ENCODE data around the gene HPS5. TPM values are rescaled to one million over a fixed set of nuclear protein-coding genes. Genes with fewer than 3 reads are reported as not detected.
"Not testable (repeated sequence)": the region's sequence is repeated elsewhere in the genome, so short reads cannot be mapped to it uniquely, and the experiment has no call there.

HPS5 gene
- total RNA-seq, 1 experiment from 2014 or later: 18.9 TPM

DNA sequence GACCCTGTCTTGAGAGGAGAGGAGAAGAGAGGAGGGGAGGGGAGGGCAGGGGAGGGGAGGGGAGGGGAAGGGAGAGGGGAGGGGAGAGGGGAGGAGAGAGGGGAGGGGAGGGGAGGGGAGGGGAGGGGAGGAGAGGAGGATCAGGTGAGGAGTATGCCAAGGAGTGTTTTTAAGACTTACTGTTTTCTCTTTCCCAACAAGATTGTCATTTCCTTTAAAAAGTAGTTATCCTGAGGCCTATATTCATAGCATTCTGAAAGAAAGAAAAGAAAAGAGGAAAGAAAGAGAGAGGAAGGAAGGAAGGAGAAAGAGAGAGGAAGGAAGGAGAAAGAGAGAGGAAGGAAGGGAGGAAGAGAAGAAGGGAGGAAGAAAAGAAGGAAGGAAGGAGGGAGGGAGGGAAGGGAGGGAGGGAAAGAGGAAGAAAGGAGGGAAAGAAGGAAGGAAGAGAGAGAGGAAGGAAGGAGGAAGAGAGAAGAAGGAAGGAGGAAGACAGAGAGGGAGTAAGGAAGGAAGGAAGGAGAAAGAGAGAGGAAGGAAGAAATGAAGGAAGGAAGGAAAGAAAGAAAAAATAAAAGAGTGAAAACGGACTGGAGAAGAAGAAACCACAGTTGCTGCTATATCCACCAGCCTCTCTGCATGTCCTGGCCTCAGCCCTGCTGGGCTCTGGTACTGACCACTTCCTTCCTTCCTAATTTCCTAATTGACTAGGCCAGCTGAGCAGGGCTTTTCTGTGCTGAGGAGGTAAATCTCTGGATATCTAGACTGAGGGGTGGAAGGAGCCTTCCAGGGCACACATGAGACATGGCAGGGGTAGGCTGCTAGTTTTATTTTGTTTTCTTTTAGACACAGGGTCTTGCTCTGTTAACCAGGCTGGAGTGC, 57.0 kb downstream of the HPS5 start:
- no peaks in the 10 kb centered on the region for H3K36me3 ChIP-seq (ENCODE audit: insufficient read depth, low read length, poor library complexity, severe bottlenecking)
- intact Hi-C loops (cut with micrococcal nuclease; ENCODE audit: unreplicated experiment): no loop called here
- no peaks in the 10 kb centered on the region for H3K4me1 ChIP-seq (ENCODE audit: insufficient read depth, low read length, poor library complexity, severe bottlenecking)
- H3K27me3 ChIP-seq (replicated peaks; ENCODE audit: insufficient read depth, low read depth, low read length, poor library complexity): no peaks in the 10 kb centered on the region
- H3K9me3 ChIP-seq (ENCODE audit: low read depth, low read length, poor library complexity, severe bottlenecking): no peaks in the 10 kb centered on the region
- no peak for TF ChIP-seq EZH2 (IDR thresholded peaks at IDR 0.05; ENCODE audit: borderline replicate concordance, low read depth, low read length, poor library complexity, severe bottlenecking)
- TF ChIP-seq, protein P1, sequence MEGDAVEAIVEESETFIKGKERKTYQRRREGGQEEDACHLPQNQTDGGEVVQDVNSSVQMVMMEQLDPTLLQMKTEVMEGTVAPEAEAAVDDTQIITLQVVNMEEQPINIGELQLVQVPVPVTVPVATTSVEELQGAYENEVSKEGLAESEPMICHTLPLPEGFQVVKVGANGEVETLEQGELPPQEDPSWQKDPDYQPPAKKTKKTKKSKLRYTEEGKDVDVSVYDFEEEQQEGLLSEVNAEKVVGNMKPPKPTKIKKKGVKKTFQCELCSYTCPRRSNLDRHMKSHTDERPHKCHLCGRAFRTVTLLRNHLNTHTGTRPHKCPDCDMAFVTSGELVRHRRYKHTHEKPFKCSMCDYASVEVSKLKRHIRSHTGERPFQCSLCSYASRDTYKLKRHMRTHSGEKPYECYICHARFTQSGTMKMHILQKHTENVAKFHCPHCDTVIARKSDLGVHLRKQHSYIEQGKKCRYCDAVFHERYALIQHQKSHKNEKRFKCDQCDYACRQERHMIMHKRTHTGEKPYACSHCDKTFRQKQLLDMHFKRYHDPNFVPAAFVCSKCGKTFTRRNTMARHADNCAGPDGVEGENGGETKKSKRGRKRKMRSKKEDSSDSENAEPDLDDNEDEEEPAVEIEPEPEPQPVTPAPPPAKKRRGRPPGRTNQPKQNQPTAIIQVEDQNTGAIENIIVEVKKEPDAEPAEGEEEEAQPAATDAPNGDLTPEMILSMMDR (conservative IDR thresholded peaks at IDR 0.05; ENCODE audit: low read depth, low read length): no peak
- H3K4me3 ChIP-seq (ENCODE audit: low read depth, low read length, poor library complexity, severe bottlenecking): no peak overlapping the region
- H3K27ac ChIP-seq (ENCODE audit: low read depth, low read length, poor library complexity, severe bottlenecking): no peak overlapping the region
- no peak for DNase-seq (ENCODE audit: low spot score)
- ChIA-PET CTCF (no interaction called here), POLR2A (ENCODE audit: low non-redundant PET) (interaction anchor here (0.6 kb wide), 1 partner anchor 162 kb away, joined by 5 read pairs; no protein-coding TSS in a partner anchor)
- no TSS peak for BruUV-seq (replicated peaks)

DNA sequence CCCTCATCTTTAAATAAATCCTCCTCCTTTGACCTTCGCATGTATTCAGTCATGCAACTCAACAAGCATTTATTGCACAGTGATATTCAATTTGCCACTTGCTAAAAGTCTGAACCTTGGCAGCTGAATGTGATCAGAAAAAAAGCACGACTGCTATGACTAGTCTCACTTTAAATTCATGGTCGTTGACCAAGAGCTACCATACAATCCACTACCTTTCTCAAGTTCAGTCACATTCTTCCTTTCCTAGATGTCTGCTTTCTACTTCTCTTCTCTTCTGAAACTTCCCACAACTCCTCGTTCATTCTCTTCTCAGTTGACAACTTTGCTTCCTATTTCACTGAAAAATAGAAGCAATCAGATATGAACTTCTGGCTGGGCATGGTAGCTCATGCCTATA, 57.9 kb downstream of the HPS5 start:
- Histone ChIP-seq H3K27ac (ENCODE audit: low read depth, low read length, poor library complexity, severe bottlenecking) (no peak overlapping the region), H3K4me3 (ENCODE audit: low read depth, low read length, poor library complexity, severe bottlenecking) (no peak overlapping the region), H3K36me3 (ENCODE audit: insufficient read depth, low read length, poor library complexity, severe bottlenecking) (no peaks in the 10 kb centered on the region), H3K4me1 (ENCODE audit: insufficient read depth, low read length, poor library complexity, severe bottlenecking) (no peaks in the 10 kb centered on the region), H3K27me3 (replicated peaks; ENCODE audit: insufficient read depth, low read depth, low read length, poor library complexity) (no peaks in the 10 kb centered on the region), H3K9me3 (ENCODE audit: low read depth, low read length, poor library complexity, severe bottlenecking) (no peaks in the 10 kb centered on the region)
- POLR2A ChIA-PET (ENCODE audit: low non-redundant PET): no interaction called here
- BruUV-seq (replicated peaks): no TSS peak
- intact Hi-C loops (cut with micrococcal nuclease; ENCODE audit: unreplicated experiment): no loop called here
- TF ChIP-seq EZH2 (IDR thresholded peaks at IDR 0.05; ENCODE audit: borderline replicate concordance, low read depth, low read length, poor library complexity, severe bottlenecking): no peak
- TF ChIP-seq, protein P1 (conservative IDR thresholded peaks at IDR 0.05; ENCODE audit: low read depth, low read length): no peak
- CTCF ChIA-PET: no interaction called here
- no peak for DNase-seq (ENCODE audit: low spot score)

DNA sequence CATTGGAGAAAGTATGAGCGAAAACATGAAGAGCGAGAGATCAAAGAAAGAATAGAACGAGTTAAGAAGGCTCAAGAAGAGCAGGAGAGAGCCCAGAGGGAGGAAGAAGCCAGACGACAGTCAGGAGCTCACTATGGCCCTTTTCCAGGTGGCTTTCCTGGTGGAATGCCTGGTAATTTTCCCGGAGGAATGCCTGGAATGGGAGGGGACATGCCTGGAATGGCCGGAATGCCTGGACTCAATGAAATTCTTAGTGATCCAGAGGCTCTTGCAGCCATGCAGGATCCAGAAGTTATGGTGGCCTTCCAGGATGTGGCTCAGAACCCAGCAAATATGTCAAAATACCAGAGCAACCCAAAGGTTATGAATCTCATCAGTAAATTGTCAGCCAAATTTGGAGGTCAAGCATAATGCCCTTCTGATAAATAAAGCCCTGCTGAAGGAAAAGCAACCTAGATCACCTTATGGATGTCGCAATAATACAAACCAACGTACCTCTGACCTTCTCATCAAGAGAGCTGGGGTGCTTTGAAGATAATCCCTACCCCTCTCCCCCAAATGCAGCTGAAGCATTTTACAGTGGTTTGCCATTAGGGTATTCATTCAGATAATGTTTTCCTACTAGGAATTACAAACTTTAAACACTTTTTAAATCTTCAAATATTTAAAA, 59.1 kb downstream of the HPS5 start:
- H3K9me3 ChIP-seq (ENCODE audit: low read depth, low read length, poor library complexity, severe bottlenecking); H3K4me3 ChIP-seq (ENCODE audit: low read depth, low read length, poor library complexity, severe bottlenecking); H3K27me3 ChIP-seq (replicated peaks; ENCODE audit: insufficient read depth, low read depth, low read length, poor library complexity); POLR2A ChIA-PET (ENCODE audit: low non-redundant PET); CTCF ChIA-PET; H3K4me1 ChIP-seq (ENCODE audit: insufficient read depth, low read length, poor library complexity, severe bottlenecking); DNase-seq (ENCODE audit: low spot score); intact Hi-C loops (cut with micrococcal nuclease; ENCODE audit: unreplicated experiment); BruUV-seq (replicated peaks); H3K36me3 ChIP-seq (ENCODE audit: insufficient read depth, low read length, poor library complexity, severe bottlenecking); H3K27ac ChIP-seq (ENCODE audit: low read depth, low read length, poor library complexity, severe bottlenecking): not testable (repeated sequence)
